ENCODE measurements around the gene KRT85. TPM values are rescaled to one million over a fixed set of nuclear protein-coding genes. Genes with fewer than 3 reads are reported as not detected.

The KRT85 gene
- total and polyA plus RNA-seq, 2 donors (not counting 1 experiment from before 2014, with no cell fraction given) = not detected

DNA sequence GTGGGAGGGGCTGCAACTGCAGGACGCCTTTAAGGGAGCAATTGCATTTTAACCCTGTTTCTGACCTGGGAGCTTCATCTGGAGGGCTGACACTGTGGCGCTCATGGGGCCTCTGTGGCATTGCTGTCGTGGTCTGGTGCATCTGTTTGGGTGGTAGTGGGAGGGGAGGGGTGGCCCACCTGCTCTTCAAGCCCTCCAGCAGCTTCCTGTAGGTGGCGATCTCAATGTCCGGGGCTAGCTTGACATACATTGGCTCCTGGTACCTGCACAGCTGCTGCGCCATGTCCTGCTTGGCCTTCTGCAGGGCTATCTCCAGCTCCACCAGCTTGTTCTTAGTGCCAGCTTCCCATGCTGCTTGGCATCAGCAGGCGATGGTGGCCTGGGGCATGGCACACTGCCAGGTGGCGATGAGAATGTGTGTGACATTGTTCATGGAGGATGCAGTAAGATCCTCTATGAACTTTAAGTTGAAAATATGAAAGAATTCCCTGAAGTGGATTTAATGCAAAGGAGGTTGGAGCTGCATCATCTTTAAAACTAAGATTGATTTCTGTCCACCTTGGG lies 46.6 kb upstream of the KRT85 start:
- no peaks in the 10 kb centered on the region for H3K9me3 Mint-ChIP-seq (ENCODE audit: insufficient read depth)
- no peak overlapping the region for H3K4me2 ChIP-seq (replicated peaks; ENCODE audit: low read depth, low read length, poor library complexity, severe bottlenecking)
- no peak overlapping the region for H3K9ac ChIP-seq (ENCODE audit: low read length)
- H3K36me3 ChIP-seq (replicated peaks in 1 of 2; ENCODE audit: control extremely low read depth in 1 of 2, control insufficient read depth in 1 of 2, extremely low read depth in 1 of 2, insufficient read depth in 2 of 2, low read length in 1 of 2) = no peaks in the 10 kb centered on the region
- H3K27ac Mint-ChIP-seq = no peak overlapping the region
- TF ChIP-seq CTCF (IDR thresholded peaks at IDR 0.05) = no peak
- no peak for TF ChIP-seq EZH2 (IDR thresholded peaks at IDR 0.05; ENCODE audit: borderline replicate concordance, insufficient read depth, low read depth, low read length, poor library complexity, severe bottlenecking)
- no peaks in the 10 kb centered on the region for H3K4me1 Mint-ChIP-seq
- no peaks in the 10 kb centered on the region for H3K27me3 ChIP-seq (replicated peaks in 1 of 4; ENCODE audit: control extremely low read depth in 1 of 4, control insufficient read depth in 3 of 4, insufficient read depth in 4 of 4, low read length in 3 of 4)
- no peak overlapping the region for H3K27ac ChIP-seq (ENCODE audit: low read length in 2 of 2)
- no peaks in the 10 kb centered on the region for H3K9me3 ChIP-seq (ENCODE audit: control extremely low read depth in 1 of 3, control insufficient read depth in 2 of 3, insufficient read depth in 1 of 3, low read length in 2 of 3)
- no peak overlapping the region for H3K4me3 ChIP-seq (ENCODE audit: control extremely low read depth in 1 of 5, extremely low read depth in 1 of 5, insufficient read depth in 1 of 5, low read depth in 2 of 5, low read length in 4 of 5)
- 65% methylated on average over 8 of the region's 8 CpGs for WGBS (ENCODE audit: insufficient coverage)
- ATAC-seq (ENCODE audit: low read depth) = no peak
- no peaks in the 10 kb centered on the region for H4K20me1 ChIP-seq (ENCODE audit: control insufficient read depth, insufficient read depth, low read length, poor library complexity, severe bottlenecking)
- DNase-seq = no peak
- no peak overlapping the region for H2AFZ ChIP-seq (ENCODE audit: insufficient read depth, low read depth, low read length, poor library complexity, severe bottlenecking)
- H3K4me1 ChIP-seq (ENCODE audit: control insufficient read depth in 2 of 2, insufficient read depth in 2 of 2, low read length in 2 of 2) = no peaks in the 10 kb centered on the region
- H3K27me3 Mint-ChIP-seq = peaks cover 37% of the 10 kb centered on the region
- POLR2A ChIA-PET = no interaction called here
- H3K4me3 Mint-ChIP-seq = no peak overlapping the region
- CTCF ChIA-PET = no interaction called here
- H3K79me2 ChIP-seq (ENCODE audit: control insufficient read depth, insufficient read depth, low read length) = no peaks in the 10 kb centered on the region
- intact Hi-C loops (cut with micrococcal nuclease) = no loop called here

GRCh38 chr12:52413202-52413601 lies 45.9 kb upstream of the KRT85 start:
- Histone ChIP-seq H3K36me3 (replicated peaks in 1 of 2; ENCODE audit: control extremely low read depth in 1 of 2, control insufficient read depth in 1 of 2, extremely low read depth in 1 of 2, insufficient read depth in 2 of 2, low read length in 1 of 2) (no peaks in the 10 kb centered on the region), H4K20me1 (ENCODE audit: control insufficient read depth, insufficient read depth, low read length, poor library complexity, severe bottlenecking) (no peaks in the 10 kb centered on the region), H3K79me2 (ENCODE audit: control insufficient read depth, insufficient read depth, low read length) (no peaks in the 10 kb centered on the region), H2AFZ (ENCODE audit: insufficient read depth, low read depth, low read length, poor library complexity, severe bottlenecking) (no peak overlapping the region), H3K9me3 (ENCODE audit: control extremely low read depth in 1 of 3, control insufficient read depth in 2 of 3, insufficient read depth in 1 of 3, low read length in 2 of 3) (no peaks in the 10 kb centered on the region), H3K4me2 (replicated peaks; ENCODE audit: low read depth, low read length, poor library complexity, severe bottlenecking) (no peak overlapping the region), H3K4me3 (ENCODE audit: control extremely low read depth in 1 of 5, extremely low read depth in 1 of 5, insufficient read depth in 1 of 5, low read depth in 2 of 5, low read length in 4 of 5) (no peak overlapping the region), H3K9ac (ENCODE audit: low read length) (no peak overlapping the region), H3K27ac (ENCODE audit: low read length in 2 of 2) (no peak overlapping the region), H3K4me1 (ENCODE audit: control insufficient read depth in 2 of 2, insufficient read depth in 2 of 2, low read length in 2 of 2) (no peaks in the 10 kb centered on the region), H3K27me3 (replicated peaks in 1 of 4; ENCODE audit: control extremely low read depth in 1 of 4, control insufficient read depth in 3 of 4, insufficient read depth in 4 of 4, low read length in 3 of 4) (no peaks in the 10 kb centered on the region)
- no peak overlapping the region for H3K27ac Mint-ChIP-seq
- H3K27me3 Mint-ChIP-seq = peaks cover 37% of the 10 kb centered on the region
- H3K9me3 Mint-ChIP-seq (ENCODE audit: insufficient read depth) = no peaks in the 10 kb centered on the region
- H3K4me1 Mint-ChIP-seq = no peaks in the 10 kb centered on the region
- ATAC-seq (ENCODE audit: low read depth) = no peak
- DNase-seq = no peak
- TF ChIP-seq CTCF (IDR thresholded peaks at IDR 0.05) (no peak), EZH2 (IDR thresholded peaks at IDR 0.05; ENCODE audit: borderline replicate concordance, insufficient read depth, low read depth, low read length, poor library complexity, severe bottlenecking) (no peak)
- intact Hi-C loops (cut with micrococcal nuclease) = no loop called here
- POLR2A ChIA-PET = no interaction called here
- CTCF ChIA-PET = no interaction called here
- no peak overlapping the region for H3K4me3 Mint-ChIP-seq
- WGBS (ENCODE audit: insufficient coverage) = 30% methylated on average over 1 of the region's 4 CpGs

Data from B cell (primary cell).